Measurements from ENCODE around the gene GNL1.

GRCh38 chr6:30507849-30508827, 48.2 kb downstream of the GNL1 start:
- no peak for TF ChIP-seq POLR2AphosphoS5 (IDR thresholded peaks at IDR 0.05; ENCODE audit: low read depth, low read length)
- no peak for TF ChIP-seq POLR2A (IDR thresholded peaks at IDR 0.05; ENCODE audit: low read depth, low read length)

All from GM12892 (cell line).